Thyroid gland (tissue), 4 donors: ENCODE results near the gene CHST14. TPM values are rescaled to one million over a fixed set of nuclear protein-coding genes. Genes with fewer than 3 reads are reported as not detected.

Source experiments
- DNase-seq, 2 donors: peaks; one replicate each; pipeline ENCODE4 v3.0.0-alpha.2; 2019
- H3K27ac ChIP-seq, 3 donors: fragments of 200-600 bp; sonication (generic); 1 replicate in 2 of 3; 2 replicates in 1 of 3; pipeline ENCODE4 v1.5.1; 2016 to 2019; ENCODE audit warnings: mild to moderate bottlenecking in 1 of 3, moderate library complexity in 1 of 3
- H3K27me3 ChIP-seq: fragments of 200-600 bp; sonication (generic); one replicate; pipeline ENCODE4 v1.5.1; 2019
- H3K36me3 ChIP-seq, 2 donors: fragments of 200-600 bp; sonication (generic); one replicate each; pipeline ENCODE4 v1.5.1; 2016 to 2019
- H3K4me1 ChIP-seq, 2 donors: fragments of 200-600 bp; sonication (generic); one replicate each; pipeline ENCODE4 v1.5.1; 2017 to 2019
- H3K4me3 ChIP-seq, 3 donors: fragments of 200-600 bp; sonication (generic); replicated peaks in 1 of 3; 1 replicate in 2 of 3; 2 replicates in 1 of 3; pipeline ENCODE4 v1.5.1; 2016; ENCODE audit warnings: mild to moderate bottlenecking in 1 of 3
- H3K9me3 ChIP-seq: fragments of 200-600 bp; sonication (generic); one replicate; pipeline ENCODE4 v1.5.1; 2017
- POLR2A ChIP-seq, 2 donors: fragments of 450-650 bp; IDR thresholded peaks; one replicate each; pipeline ENCODE4 v1.6.1; 2017; ENCODE audit warnings: antibody characterized with exemption in 2 of 2, mild to moderate bottlenecking in 2 of 2, moderate library complexity in 1 of 2
- WGBS, 2 donors: methylation state at CpG; one replicate each; pipeline ENCODE4 v1.1.5; 2017; 5-methylcytosine and 5-hydroxymethylcytosine counted together
- intact Hi-C: fragments of 100-400 bp; cut with DNase I; formaldehyde crosslinking; loops from one replicate; pipeline ENCODE4 v1.15.1; 2023
- total RNA-seq, 4 donors: library from RNA; depleted of rRNA; stranded (reverse); fragments of >200 nt; gene quantifications; one replicate each; pipeline ENCODE4 v1.2.3, GENCODE V29; 2016
- TF ChIP-seq, protein P1 (sequence below), 6 experiments: fragments of 200-600 bp in 3 of 6; fragments of 450-650 bp in 3 of 6; sonication (generic) in 3 of 6; IDR thresholded peaks; one replicate each; pipeline ENCODE4 v1.5.1; 2016 to 2019; ENCODE audit warnings: antibody characterized with exemption in 6 of 6, mild to moderate bottlenecking in 2 of 6, inconsistent platforms in 1 of 6, moderate library complexity in 1 of 6

CHST14 gene
- total RNA-seq, 4 donors from 2014 or later = 15.7 to 22.6 (median 20.1) TPM

DNA sequence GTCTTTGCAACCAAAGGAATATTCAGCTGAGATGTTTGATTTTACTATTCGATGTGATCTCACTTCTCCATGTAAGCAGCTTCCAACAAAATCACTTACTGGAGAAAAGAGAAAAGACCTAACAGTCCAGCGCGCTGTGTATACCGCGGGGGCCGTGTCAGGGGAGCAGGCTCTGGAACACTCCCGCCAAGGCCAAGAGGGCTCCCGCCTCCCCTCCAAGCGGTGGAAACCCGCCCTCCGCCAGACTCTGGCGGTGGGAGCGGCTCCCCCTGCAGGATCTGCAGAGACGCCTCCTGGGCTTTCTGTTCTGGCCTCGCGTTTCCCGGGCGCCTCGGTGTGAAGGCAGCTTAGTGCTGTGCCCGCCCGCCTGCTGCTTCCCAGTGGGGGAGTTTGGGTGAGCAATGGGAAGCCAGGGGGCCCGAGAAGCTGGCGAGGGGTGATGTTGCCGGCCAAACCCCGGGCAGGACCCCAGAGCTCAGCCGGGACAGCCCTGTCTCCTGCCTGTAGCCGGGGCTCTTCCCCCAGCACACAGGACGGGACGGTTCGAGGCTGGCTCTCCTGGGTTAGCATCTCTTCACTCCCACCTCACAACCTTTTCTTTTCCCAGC lies 36.3 kb downstream of the CHST14 start:
- Histone ChIP-seq H3K4me1 (peaks cover 0 to 7% of the 10 kb centered on the region in 2 donors), H3K4me3 (no peak overlapping the region), H3K27me3 (no peaks in the 10 kb centered on the region), H3K36me3 (no peaks in the 10 kb centered on the region), H3K9me3 (no peaks in the 10 kb centered on the region), H3K27ac (no peak overlapping the region)
- intact Hi-C loops = loop anchor here (10.0 kb wide), 1 partner anchor 62 kb away; the partner anchor contains the start of gene BAHD1
- WGBS, 2 donors = 11 to 20% methylated on average over 14 to 16 of the region's 30 CpGs
- DNase-seq = peak; percentile 82 to 85
- no peak for TF ChIP-seq POLR2A (IDR thresholded peaks at IDR 0.05)
- TF ChIP-seq, protein P1, sequence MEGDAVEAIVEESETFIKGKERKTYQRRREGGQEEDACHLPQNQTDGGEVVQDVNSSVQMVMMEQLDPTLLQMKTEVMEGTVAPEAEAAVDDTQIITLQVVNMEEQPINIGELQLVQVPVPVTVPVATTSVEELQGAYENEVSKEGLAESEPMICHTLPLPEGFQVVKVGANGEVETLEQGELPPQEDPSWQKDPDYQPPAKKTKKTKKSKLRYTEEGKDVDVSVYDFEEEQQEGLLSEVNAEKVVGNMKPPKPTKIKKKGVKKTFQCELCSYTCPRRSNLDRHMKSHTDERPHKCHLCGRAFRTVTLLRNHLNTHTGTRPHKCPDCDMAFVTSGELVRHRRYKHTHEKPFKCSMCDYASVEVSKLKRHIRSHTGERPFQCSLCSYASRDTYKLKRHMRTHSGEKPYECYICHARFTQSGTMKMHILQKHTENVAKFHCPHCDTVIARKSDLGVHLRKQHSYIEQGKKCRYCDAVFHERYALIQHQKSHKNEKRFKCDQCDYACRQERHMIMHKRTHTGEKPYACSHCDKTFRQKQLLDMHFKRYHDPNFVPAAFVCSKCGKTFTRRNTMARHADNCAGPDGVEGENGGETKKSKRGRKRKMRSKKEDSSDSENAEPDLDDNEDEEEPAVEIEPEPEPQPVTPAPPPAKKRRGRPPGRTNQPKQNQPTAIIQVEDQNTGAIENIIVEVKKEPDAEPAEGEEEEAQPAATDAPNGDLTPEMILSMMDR (IDR thresholded peaks at IDR 0.05) = peak; percentile 57 to 81 (median 70)

DNA sequence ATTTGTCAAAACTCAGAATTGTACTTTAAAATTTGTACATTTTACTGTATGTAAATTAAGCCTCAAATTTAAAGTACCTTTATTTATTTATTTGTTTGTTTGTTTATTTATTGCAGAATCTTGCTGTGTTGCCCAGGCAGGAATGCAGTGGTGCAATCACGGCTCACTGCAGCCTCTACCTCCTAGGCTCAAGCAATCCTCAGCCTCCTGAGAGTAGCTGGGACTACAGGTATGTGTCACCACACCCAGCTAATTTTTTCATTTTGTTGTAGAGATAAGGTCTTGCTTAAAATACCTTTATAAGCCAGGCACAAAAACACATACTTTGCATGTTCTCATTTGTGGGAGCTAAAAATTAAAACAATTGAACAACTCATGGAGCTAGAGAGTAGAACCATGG lies 37.4 kb downstream of the CHST14 start:
- H3K4me1 ChIP-seq = peaks cover 0 to 7% of the 10 kb centered on the region in 2 donors
- TF ChIP-seq POLR2A (IDR thresholded peaks at IDR 0.05) = no peak
- TF ChIP-seq, protein P1 (IDR thresholded peaks at IDR 0.05) = no peak
- WGBS, 2 donors = 98% methylated on average over 1 of the region's 1 CpG
- intact Hi-C loops = loop anchor here (10.0 kb wide), 1 partner anchor 63 kb away; the partner anchor contains the start of gene BAHD1
- no peaks in the 10 kb centered on the region for H3K36me3 ChIP-seq
- H3K27ac ChIP-seq = no peak overlapping the region
- no peak for DNase-seq
- no peak overlapping the region for H3K4me3 ChIP-seq
- H3K27me3 ChIP-seq = no peaks in the 10 kb centered on the region
- H3K9me3 ChIP-seq = no peaks in the 10 kb centered on the region

DNA sequence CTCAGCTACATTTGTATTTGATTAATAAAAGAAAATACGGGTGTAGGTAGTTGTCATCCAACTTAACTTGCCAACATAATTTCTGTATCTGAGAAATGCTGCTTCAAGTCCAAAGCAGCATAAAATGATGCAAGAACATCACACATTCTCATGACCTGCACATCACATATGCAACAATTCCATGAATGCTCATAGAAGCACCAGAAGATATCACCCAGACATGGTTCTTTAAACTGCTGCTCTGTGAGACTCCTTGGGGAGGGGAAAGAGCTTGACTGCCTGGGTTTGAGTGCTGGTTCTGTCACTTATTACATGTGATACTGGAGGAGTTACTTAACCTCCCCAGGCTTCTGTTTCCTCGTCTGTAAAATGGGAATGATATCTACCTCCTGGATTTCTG lies 39.4 kb downstream of the CHST14 start:
- Histone ChIP-seq H3K9me3 (no peaks in the 10 kb centered on the region), H3K27me3 (no peaks in the 10 kb centered on the region), H3K36me3 (no peaks in the 10 kb centered on the region), H3K27ac (no peak overlapping the region), H3K4me1 (peaks cover 0 to 7% of the 10 kb centered on the region in 2 donors), H3K4me3 (no peak overlapping the region)
- WGBS, 2 donors = 89 to 92% methylated on average over 2 of the region's 2 CpGs
- TF ChIP-seq, protein P1 (IDR thresholded peaks at IDR 0.05) = no peak
- TF ChIP-seq POLR2A (IDR thresholded peaks at IDR 0.05) = no peak
- DNase-seq = no peak
- intact Hi-C loops = no loop called here

DNA sequence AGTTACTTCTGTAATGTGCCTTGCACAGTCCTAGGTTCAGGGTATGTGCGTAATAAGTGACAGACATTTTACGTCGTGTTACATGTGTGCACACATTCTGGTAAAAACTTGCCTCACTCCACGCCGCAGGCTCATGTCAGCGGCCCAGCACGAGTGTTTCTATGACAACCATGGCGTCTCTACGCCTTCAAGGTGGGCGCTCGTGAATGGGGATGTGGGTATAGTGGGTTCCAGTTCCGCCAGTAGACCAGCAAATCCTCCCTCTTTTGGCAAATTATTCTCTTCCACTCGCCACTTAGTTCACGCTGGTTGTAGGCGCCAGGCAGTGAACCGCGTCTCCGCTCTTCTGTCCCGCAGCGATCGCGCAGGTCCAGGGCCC lies 40.3 kb downstream of the CHST14 start:
- Histone ChIP-seq H3K36me3 (no peaks in the 10 kb centered on the region), H3K27ac (peak overlapping the region in 1 of 3 donors; percentile 6), H3K4me3 (peak overlapping the region; percentile 12 to 43 (median 13)), H3K27me3 (no peaks in the 10 kb centered on the region), H3K9me3 (no peaks in the 10 kb centered on the region), H3K4me1 (peaks cover 0 to 7% of the 10 kb centered on the region in 2 donors)
- peak in 1 of 2 donors; percentile 23 for DNase-seq
- intact Hi-C loops = no loop called here
- 23 to 32% methylated on average over 20 to 22 of the region's 22 CpGs for WGBS, 2 donors
- TF ChIP-seq, protein P1 (IDR thresholded peaks at IDR 0.05) = no peak
- TF ChIP-seq POLR2A (IDR thresholded peaks at IDR 0.05) = no peak

DNA sequence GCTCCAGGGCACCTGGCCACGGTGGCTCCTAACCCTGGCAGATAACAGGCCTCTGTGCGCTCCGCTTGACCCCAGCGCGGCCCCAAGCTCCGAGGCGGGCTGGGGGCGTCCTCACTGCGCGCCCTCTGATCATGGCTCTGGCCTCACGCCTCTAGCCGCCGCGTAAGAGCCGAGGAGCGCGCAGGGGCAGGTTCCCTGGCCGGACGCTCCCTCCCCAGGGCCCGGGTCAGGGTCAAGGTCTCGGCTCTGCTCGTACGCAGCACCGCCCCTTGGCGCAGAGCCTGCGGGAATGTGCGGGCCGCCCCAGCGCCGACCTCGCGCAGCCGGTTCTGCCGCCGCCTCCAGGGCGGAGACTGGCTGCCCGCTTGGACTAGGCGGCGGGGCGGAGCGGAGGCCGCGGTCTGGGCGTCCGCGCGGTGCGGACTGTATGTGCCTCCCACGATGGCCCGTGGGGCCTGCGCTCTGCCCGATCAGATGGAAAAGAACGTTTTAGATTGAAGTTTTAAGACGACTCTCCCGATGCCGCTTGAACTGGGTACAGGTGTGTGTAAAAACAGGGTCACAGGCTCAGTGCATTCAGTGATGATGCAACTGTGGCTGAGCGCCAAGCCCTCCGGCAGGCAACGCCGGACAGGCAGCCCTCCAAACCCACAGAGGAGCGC lies 40.8 kb downstream of the CHST14 start:
- Histone ChIP-seq H3K4me3 (peak overlapping the region; percentile 12 to 43 (median 13)), H3K27me3 (no peaks in the 10 kb centered on the region), H3K4me1 (peaks cover 0 to 7% of the 10 kb centered on the region in 2 donors), H3K36me3 (no peaks in the 10 kb centered on the region), H3K9me3 (no peaks in the 10 kb centered on the region), H3K27ac (peak overlapping the region in 2 of 3 donors; percentile 6 to 51)
- WGBS, 2 donors = 1 to 3% methylated on average over 10 to 25 of the region's 61 CpGs
- intact Hi-C loops = no loop called here
- DNase-seq = peak; percentile 77 to 80
- TF ChIP-seq, protein P1 (IDR thresholded peaks at IDR 0.05) = no peak
- TF ChIP-seq POLR2A (IDR thresholded peaks at IDR 0.05) = peak in 1 of 2 donors; percentile 16
